ENCODE results near the gene HEATR9. TPM values are rescaled to one million over a fixed set of nuclear protein-coding genes. Genes with fewer than 3 reads are reported as not detected.
"Not testable (repeated sequence)": the region's sequence is repeated elsewhere in the genome, so short reads cannot be mapped to it uniquely, and the experiment has no call there.

The HEATR9 gene
- total RNA-seq, 2 experiments from 2014 or later = not detected

- intact Hi-C loops (cut with micrococcal nuclease) = no loop called here
- DNase-seq = no peak
- Mint-ChIP-seq H3K4me1 (ENCODE audit: low read depth) (peaks cover 12% of the 10 kb centered on the region), H3K36me3 (ENCODE audit: low read depth) (no peaks in the 10 kb centered on the region), H3K27ac (no peak overlapping the region), H3K4me3 (no peak overlapping the region), H3K27me3 (ENCODE audit: low read depth) (peaks cover 2% of the 10 kb centered on the region), H3K9me3 (no peaks in the 10 kb centered on the region)
- CTCF ChIA-PET = no interaction called here
Measured at GRCh38 chr17:35901631-35902175, 33.0 kb upstream of the HEATR9 start.

- H3K9me3 Mint-ChIP-seq = no peaks in the 10 kb centered on the region
- DNase-seq = no peak
- intact Hi-C loops (cut with micrococcal nuclease) = no loop called here
- no peak overlapping the region for H3K27ac Mint-ChIP-seq
- H3K36me3 Mint-ChIP-seq (ENCODE audit: low read depth) = no peaks in the 10 kb centered on the region
- H3K4me1 Mint-ChIP-seq (ENCODE audit: low read depth) = peaks cover 13% of the 10 kb centered on the region
- CTCF ChIA-PET = interaction anchor here (0.7 kb wide), 1 partner anchor 9 kb away, joined by 4 read pairs; no protein-coding TSS in a partner anchor
- no peak overlapping the region for H3K4me3 Mint-ChIP-seq
- H3K27me3 Mint-ChIP-seq (ENCODE audit: low read depth) = peaks cover 2% of the 10 kb centered on the region
Measured at GRCh38 chr17:35900708-35901480, 32.2 kb upstream of the HEATR9 start.

GRCh38 chr17:35900280-35900679 lies 31.6 kb upstream of the HEATR9 start:
- intact Hi-C loops (cut with micrococcal nuclease) = no loop called here
- H3K27ac Mint-ChIP-seq = no peak overlapping the region
- CTCF ChIA-PET = interaction anchor here (0.7 kb wide), 1 partner anchor 9 kb away, joined by 4 read pairs; no protein-coding TSS in a partner anchor
- H3K36me3 Mint-ChIP-seq (ENCODE audit: low read depth) = no peaks in the 10 kb centered on the region
- peaks cover 2% of the 10 kb centered on the region for H3K27me3 Mint-ChIP-seq (ENCODE audit: low read depth)
- H3K9me3 Mint-ChIP-seq = no peaks in the 10 kb centered on the region
- DNase-seq = no peak
- H3K4me1 Mint-ChIP-seq (ENCODE audit: low read depth) = peaks cover 13% of the 10 kb centered on the region
- no peak overlapping the region for H3K4me3 Mint-ChIP-seq

- DNase-seq = peak; percentile 39
- Mint-ChIP-seq H3K4me3 (no peak overlapping the region), H3K4me1 (ENCODE audit: low read depth) (peaks cover 13% of the 10 kb centered on the region), H3K9me3 (no peaks in the 10 kb centered on the region), H3K27me3 (ENCODE audit: low read depth) (peaks cover 2% of the 10 kb centered on the region), H3K27ac (no peak overlapping the region), H3K36me3 (ENCODE audit: low read depth) (no peaks in the 10 kb centered on the region)
- intact Hi-C loops (cut with micrococcal nuclease) = no loop called here
- CTCF ChIA-PET = no interaction called here
Measured at GRCh38 chr17:35898283-35899070, 29.8 kb upstream of the HEATR9 start.

GRCh38 chr17:35897772-35898171 lies 29.1 kb upstream of the HEATR9 start:
- H3K27me3 Mint-ChIP-seq (ENCODE audit: low read depth); DNase-seq; H3K4me3 Mint-ChIP-seq; intact Hi-C loops (cut with micrococcal nuclease); H3K36me3 Mint-ChIP-seq (ENCODE audit: low read depth); H3K27ac Mint-ChIP-seq; H3K9me3 Mint-ChIP-seq: not testable (repeated sequence)
- CTCF ChIA-PET = interaction anchor here (0.6 kb wide), 1 partner anchor 104 kb away, joined by 3 read pairs; no protein-coding TSS in a partner anchor
- H3K4me1 Mint-ChIP-seq (ENCODE audit: low read depth) = peaks cover 13% of the 10 kb centered on the region

- H3K36me3 Mint-ChIP-seq (ENCODE audit: low read depth) = no peaks in the 10 kb centered on the region
- CTCF ChIA-PET = no interaction called here
- peaks cover 25% of the 10 kb centered on the region for H3K4me1 Mint-ChIP-seq (ENCODE audit: low read depth)
- no peak overlapping the region for H3K4me3 Mint-ChIP-seq
- no peak for DNase-seq
- intact Hi-C loops (cut with micrococcal nuclease) = no loop called here
- no peaks in the 10 kb centered on the region for H3K9me3 Mint-ChIP-seq
- H3K27ac Mint-ChIP-seq = no peak overlapping the region
- H3K27me3 Mint-ChIP-seq (ENCODE audit: low read depth) = peaks cover 2% of the 10 kb centered on the region
Measured at GRCh38 chr17:35895636-35896587, 27.2 kb upstream of the HEATR9 start.

GRCh38 chr17:35894206-35894605 lies 25.5 kb upstream of the HEATR9 start:
- H3K9me3 Mint-ChIP-seq = no peaks in the 10 kb centered on the region
- H3K4me1 Mint-ChIP-seq (ENCODE audit: low read depth) = peaks cover 35% of the 10 kb centered on the region
- no peaks in the 10 kb centered on the region for H3K36me3 Mint-ChIP-seq (ENCODE audit: low read depth)
- H3K4me3 Mint-ChIP-seq = no peak overlapping the region
- H3K27ac Mint-ChIP-seq = no peak overlapping the region
- intact Hi-C loops (cut with micrococcal nuclease) = no loop called here
- DNase-seq = no peak
- no peaks in the 10 kb centered on the region for H3K27me3 Mint-ChIP-seq (ENCODE audit: low read depth)
- CTCF ChIA-PET = no interaction called here

GRCh38 chr17:35893751-35894150 lies 25.1 kb upstream of the HEATR9 start:
- no peak for DNase-seq
- Mint-ChIP-seq H3K27ac (no peak overlapping the region), H3K4me1 (ENCODE audit: low read depth) (peaks cover 34% of the 10 kb centered on the region), H3K9me3 (no peaks in the 10 kb centered on the region), H3K4me3 (no peak overlapping the region), H3K27me3 (ENCODE audit: low read depth) (no peaks in the 10 kb centered on the region), H3K36me3 (ENCODE audit: low read depth) (no peaks in the 10 kb centered on the region)
- CTCF ChIA-PET = no interaction called here
- intact Hi-C loops (cut with micrococcal nuclease) = no loop called here

GRCh38 chr17:35892091-35893035 lies 23.7 kb upstream of the HEATR9 start:
- H3K27ac Mint-ChIP-seq = peak overlapping the region; percentile 47
- H3K36me3 Mint-ChIP-seq (ENCODE audit: low read depth) = no peaks in the 10 kb centered on the region
- no peaks in the 10 kb centered on the region for H3K9me3 Mint-ChIP-seq
- H3K27me3 Mint-ChIP-seq (ENCODE audit: low read depth) = no peaks in the 10 kb centered on the region
- intact Hi-C loops (cut with micrococcal nuclease) = no loop called here
- H3K4me1 Mint-ChIP-seq (ENCODE audit: low read depth) = peaks cover 23% of the 10 kb centered on the region
- CTCF ChIA-PET = interaction anchor here (0.6 to 1.3 kb wide), 2 partner anchors 21 to 239 kb away, joined by 4 to 5 read pairs; no protein-coding TSS in a partner anchor
- peak; percentile 80 for DNase-seq
- H3K4me3 Mint-ChIP-seq = no peak overlapping the region

GRCh38 chr17:35891269-35891668 lies 22.6 kb upstream of the HEATR9 start:
- peaks cover 23% of the 10 kb centered on the region for H3K4me1 Mint-ChIP-seq (ENCODE audit: low read depth)
- no peaks in the 10 kb centered on the region for H3K9me3 Mint-ChIP-seq
- no peaks in the 10 kb centered on the region for H3K27me3 Mint-ChIP-seq (ENCODE audit: low read depth)
- DNase-seq = no peak
- H3K27ac Mint-ChIP-seq = no peak overlapping the region
- H3K4me3 Mint-ChIP-seq = no peak overlapping the region
- CTCF ChIA-PET = interaction anchor here (0.7 kb wide), 1 partner anchor 22 kb away, joined by 3 read pairs; the partner anchor contains the start of gene HEATR9
- H3K36me3 Mint-ChIP-seq (ENCODE audit: low read depth) = no peaks in the 10 kb centered on the region
- intact Hi-C loops (cut with micrococcal nuclease) = no loop called here

- intact Hi-C loops (cut with micrococcal nuclease) = no loop called here
- H3K4me1 Mint-ChIP-seq (ENCODE audit: low read depth) = peaks cover 22% of the 10 kb centered on the region
- H3K9me3 Mint-ChIP-seq = no peaks in the 10 kb centered on the region
- no peaks in the 10 kb centered on the region for H3K27me3 Mint-ChIP-seq (ENCODE audit: low read depth)
- CTCF ChIA-PET = interaction anchor here (0.7 kb wide), 1 partner anchor 22 kb away, joined by 3 read pairs; the partner anchor contains the start of gene HEATR9
- H3K36me3 Mint-ChIP-seq (ENCODE audit: low read depth) = no peaks in the 10 kb centered on the region
- H3K4me3 Mint-ChIP-seq = no peak overlapping the region
- peak; percentile 6 for DNase-seq
- H3K27ac Mint-ChIP-seq = no peak overlapping the region
Measured at GRCh38 chr17:35890774-35891155, 22.1 kb upstream of the HEATR9 start.
